H9 (cell line): Measurements from ENCODE around the gene PFN4. TPM values are rescaled to one million over a fixed set of nuclear protein-coding genes. Genes with fewer than 3 reads are reported as not detected.

Source experiments
- DNase-seq: peaks from one replicate; pipeline ENCODE4 v3.0.0-alpha.2; 2017
- H2AFZ ChIP-seq: one replicate; pipeline ENCODE4 v1.6.1; 2013; ENCODE audit warnings: mild to moderate bottlenecking, low read length, control low read depth, moderate library complexity
- H2AK5ac ChIP-seq: 2 replicates; pipeline ENCODE4 v1.6.1; 2013; ENCODE audit warnings: low read length, control low read depth, mixed read lengths; ENCODE audit not compliant: insufficient read length
- H2BK120ac ChIP-seq: one replicate; pipeline ENCODE4 v1.6.1; 2013; ENCODE audit warnings: low read depth, mild to moderate bottlenecking, low read length, control low read depth, inconsistent platforms; ENCODE audit not compliant: poor library complexity, severe bottlenecking
- H2BK12ac ChIP-seq: 2 replicates; pipeline ENCODE4 v1.6.1; 2013; ENCODE audit warnings: low read length, control low read depth, mixed read lengths, low read depth; ENCODE audit not compliant: insufficient read length
- H2BK15ac ChIP-seq: 2 replicates; pipeline ENCODE4 v1.6.1; 2013; ENCODE audit warnings: low read depth, low read length, control low read depth
- H2BK20ac ChIP-seq: one replicate; pipeline ENCODE4 v1.6.1; 2013; ENCODE audit warnings: low read depth, mild to moderate bottlenecking, low read length, control low read depth, inconsistent platforms; ENCODE audit not compliant: poor library complexity, severe bottlenecking
- H2BK5ac ChIP-seq: 2 replicates; pipeline ENCODE4 v1.6.1; 2013; ENCODE audit warnings: low read length, control low read depth, mixed read lengths; ENCODE audit not compliant: insufficient read length
- H3K14ac ChIP-seq: 2 replicates; pipeline ENCODE4 v1.6.1; 2013; ENCODE audit warnings: low read length, control low read depth; ENCODE audit not compliant: insufficient read depth
- H3K18ac ChIP-seq: 2 replicates; pipeline ENCODE4 v1.6.1; 2013; ENCODE audit warnings: low read depth, mild to moderate bottlenecking, mixed read lengths, low read length, control low read depth; ENCODE audit not compliant: insufficient read length
- H3K23ac ChIP-seq: 2 replicates; pipeline ENCODE4 v1.6.1; 2013; ENCODE audit warnings: low read length, control low read depth, mixed read lengths, low read depth; ENCODE audit not compliant: insufficient read length
- H3K23me2 ChIP-seq: 2 replicates; pipeline ENCODE4 v1.6.1; 2013; ENCODE audit warnings: low read depth, mild to moderate bottlenecking, mixed read lengths, low read length, control low read depth; ENCODE audit not compliant: insufficient read length, poor library complexity, severe bottlenecking
- H3K27ac ChIP-seq: 2 replicates; pipeline ENCODE4 v1.5.1; 2013; ENCODE audit warnings: low read length, control low read depth, mixed read lengths, low read depth; ENCODE audit not compliant: insufficient read length
- H3K27me3 ChIP-seq: 2 replicates; pipeline ENCODE4 v1.6.1; 2013; ENCODE audit warnings: low read length, control low read depth, inconsistent platforms; ENCODE audit not compliant: insufficient read depth
- H3K4ac ChIP-seq: 2 replicates; pipeline ENCODE4 v1.6.1; 2013; ENCODE audit warnings: low read depth, mild to moderate bottlenecking, control low read depth, inconsistent platforms, low read length, moderate library complexity
- H3K4me1 ChIP-seq: 2 replicates; pipeline ENCODE4 v1.6.1; 2013; ENCODE audit warnings: low read length, control low read depth, inconsistent platforms; ENCODE audit not compliant: insufficient read depth
- H3K4me2 ChIP-seq: 2 replicates; pipeline ENCODE4 v1.6.1; 2013; ENCODE audit warnings: low read length, control low read depth, mixed read lengths; ENCODE audit not compliant: insufficient read length, insufficient read depth
- H3K56ac ChIP-seq: 2 replicates; pipeline ENCODE4 v1.6.1; 2013; ENCODE audit warnings: low read depth, mild to moderate bottlenecking, mixed read lengths, low read length, control low read depth; ENCODE audit not compliant: insufficient read length
- H3K79me1 ChIP-seq: 2 replicates; pipeline ENCODE4 v1.6.1; 2013; ENCODE audit warnings: low read depth, mild to moderate bottlenecking, moderate library complexity, low read length, control low read depth, inconsistent platforms; ENCODE audit not compliant: insufficient read depth, poor library complexity, severe bottlenecking
- H3K79me2 ChIP-seq: 2 replicates; pipeline ENCODE4 v1.6.1; 2013; ENCODE audit warnings: low read length, control low read depth, inconsistent platforms; ENCODE audit not compliant: insufficient read depth
- H3K9ac ChIP-seq: 2 replicates; pipeline ENCODE4 v1.6.1; 2013; ENCODE audit warnings: low read length, control low read depth, mixed read lengths; ENCODE audit not compliant: insufficient read length; ENCODE audit errors: extremely low read depth
- H3K9me3 ChIP-seq: one replicate; pipeline ENCODE4 v1.6.1; 2013; ENCODE audit warnings: low read depth, low read length, inconsistent platforms; ENCODE audit not compliant: control insufficient read depth
- H3T11ph ChIP-seq: one replicate; pipeline ENCODE4 v1.6.1; 2013; ENCODE audit warnings: mild to moderate bottlenecking, low read length, control low read depth, inconsistent platforms
- H4K20me1 ChIP-seq: one replicate; pipeline ENCODE4 v1.6.1; 2013; ENCODE audit not compliant: control insufficient read depth, insufficient read length, insufficient read depth
- H4K5ac ChIP-seq: 2 replicates; pipeline ENCODE4 v1.6.1; 2013; ENCODE audit warnings: low read depth, mild to moderate bottlenecking, mixed read lengths, low read length, control low read depth; ENCODE audit not compliant: insufficient read length
- H4K8ac ChIP-seq: replicated peaks from 2 replicates; pipeline ENCODE4 v1.6.1; 2013; ENCODE audit warnings: low read length, control low read depth, mixed read lengths, low read depth; ENCODE audit not compliant: insufficient read length
- H4K91ac ChIP-seq: 2 replicates; pipeline ENCODE4 v1.6.1; 2013; ENCODE audit warnings: low read depth, mild to moderate bottlenecking, moderate library complexity, mixed read lengths, low read length, control low read depth; ENCODE audit not compliant: insufficient read length
- H3K27ac Mint-ChIP-seq, 3 experiments: 2 replicates in 2 of 3; 3 replicates in 1 of 3; pipeline ENCODE4 v1.8.0; 2020 to 2021; ENCODE audit warnings: mixed read lengths in 3 of 3, mild to moderate bottlenecking in 1 of 3, moderate library complexity in 1 of 3
- H3K27me3 Mint-ChIP-seq: 2 replicates; pipeline ENCODE4 v1.8.0; 2021; ENCODE audit warnings: low read depth, mild to moderate bottlenecking, moderate library complexity, mixed read lengths
- H3K36me3 Mint-ChIP-seq, 3 experiments: 2 replicates in 2 of 3; 3 replicates in 1 of 3; pipeline ENCODE4 v1.8.0; 2020 to 2021; ENCODE audit warnings: low read depth in 3 of 3, mixed read lengths in 3 of 3; ENCODE audit not compliant: insufficient read depth in 1 of 3
- H3K4me1 Mint-ChIP-seq, 2 experiments: 2 replicates each; pipeline ENCODE4 v1.8.0; 2020; ENCODE audit warnings: mixed read lengths in 2 of 2
- H3K4me3 Mint-ChIP-seq, 2 experiments: 2 replicates in 1 of 2; 3 replicates in 1 of 2; pipeline ENCODE4 v1.8.0; 2020 to 2021; ENCODE audit warnings: mild to moderate bottlenecking in 2 of 2, mixed read lengths in 2 of 2, moderate library complexity in 1 of 2
- H3K9me3 Mint-ChIP-seq, 2 experiments: 2 replicates in 1 of 2; 3 replicates in 1 of 2; pipeline ENCODE4 v1.8.0; 2020; ENCODE audit warnings: mild to moderate bottlenecking in 2 of 2, mixed read lengths in 2 of 2, moderate library complexity in 1 of 2
- WGBS: extraction: QIAGEN DNeasy Blood & Tissue Kit; methylation state at CpG from one replicate; pipeline ENCODE4 v1.1.7; 2013; ENCODE audit warnings: missing lambda C conversion rate, low lambda C conversion rate, mixed read lengths; ENCODE audit not compliant: insufficient read length; ENCODE audit errors: extremely low coverage; 5-methylcytosine and 5-hydroxymethylcytosine counted together
- total RNA-seq: library from RNA; stranded (reverse); gene quantifications from 2 replicates; pipeline ENCODE4 v1.2.1, GENCODE V29; 2021
- TF ChIP-seq, protein P1 (sequence below): fragments of 200-600 bp; sonication (generic); conservative IDR thresholded peaks from 3 replicates; pipeline ENCODE4 v1.8.0; 2021; ENCODE audit warnings: antibody characterized with exemption, mild to moderate bottlenecking

The PFN4 gene
- total RNA-seq, 1 experiment from 2014 or later = not detected

GRCh38 chr2:24163601-24164000 is 40.5 kb upstream of the PFN4 start:
- H3K79me1 ChIP-seq = no peaks in the 10 kb centered on the region
- no peak overlapping the region for H2BK5ac ChIP-seq
- H4K20me1 ChIP-seq = no peaks in the 10 kb centered on the region
- no peak overlapping the region for H2AK5ac ChIP-seq
- H2BK12ac ChIP-seq = no peak overlapping the region
- H3K4me2 ChIP-seq = no peak overlapping the region
- WGBS = no CpG with 5 or more reads among the region's 2 CpGs
- no peak overlapping the region for H3T11ph ChIP-seq
- H3K27me3 Mint-ChIP-seq = no peaks in the 10 kb centered on the region; the same call in 1 of the 2 replicates
- H3K4me1 ChIP-seq = no peaks in the 10 kb centered on the region
- no peak overlapping the region for H3K23ac ChIP-seq
- H3K4ac ChIP-seq = no peak overlapping the region
- H4K8ac ChIP-seq = no peak overlapping the region
- no peak overlapping the region for H2AFZ ChIP-seq
- peaks cover 8 to 14% of the 10 kb centered on the region in 2 experiments; a peak in 4 of 5 replicates for H3K9me3 Mint-ChIP-seq
- H3K4me1 Mint-ChIP-seq = peaks cover 7 to 12% of the 10 kb centered on the region in 2 experiments
- H3K18ac ChIP-seq = no peak overlapping the region
- H2BK120ac ChIP-seq = no peak overlapping the region
- TF ChIP-seq, protein P1, sequence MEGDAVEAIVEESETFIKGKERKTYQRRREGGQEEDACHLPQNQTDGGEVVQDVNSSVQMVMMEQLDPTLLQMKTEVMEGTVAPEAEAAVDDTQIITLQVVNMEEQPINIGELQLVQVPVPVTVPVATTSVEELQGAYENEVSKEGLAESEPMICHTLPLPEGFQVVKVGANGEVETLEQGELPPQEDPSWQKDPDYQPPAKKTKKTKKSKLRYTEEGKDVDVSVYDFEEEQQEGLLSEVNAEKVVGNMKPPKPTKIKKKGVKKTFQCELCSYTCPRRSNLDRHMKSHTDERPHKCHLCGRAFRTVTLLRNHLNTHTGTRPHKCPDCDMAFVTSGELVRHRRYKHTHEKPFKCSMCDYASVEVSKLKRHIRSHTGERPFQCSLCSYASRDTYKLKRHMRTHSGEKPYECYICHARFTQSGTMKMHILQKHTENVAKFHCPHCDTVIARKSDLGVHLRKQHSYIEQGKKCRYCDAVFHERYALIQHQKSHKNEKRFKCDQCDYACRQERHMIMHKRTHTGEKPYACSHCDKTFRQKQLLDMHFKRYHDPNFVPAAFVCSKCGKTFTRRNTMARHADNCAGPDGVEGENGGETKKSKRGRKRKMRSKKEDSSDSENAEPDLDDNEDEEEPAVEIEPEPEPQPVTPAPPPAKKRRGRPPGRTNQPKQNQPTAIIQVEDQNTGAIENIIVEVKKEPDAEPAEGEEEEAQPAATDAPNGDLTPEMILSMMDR = no peak
- H2BK20ac ChIP-seq = no peak overlapping the region
- no peak overlapping the region for H4K91ac ChIP-seq
- H2BK15ac ChIP-seq = no peak overlapping the region
- H3K9ac ChIP-seq = no peak overlapping the region
- no peak overlapping the region for H3K14ac ChIP-seq
- H3K79me2 ChIP-seq = no peaks in the 10 kb centered on the region
- no peak overlapping the region for H4K5ac ChIP-seq
- H3K9me3 ChIP-seq = no peaks in the 10 kb centered on the region
- no peaks in the 10 kb centered on the region; the same call in 1 of the 2 replicates for H3K27me3 ChIP-seq
- no peak overlapping the region for H3K4me3 Mint-ChIP-seq
- H3K27ac Mint-ChIP-seq = no peak overlapping the region
- no peaks in the 10 kb centered on the region for H3K23me2 ChIP-seq
- DNase-seq = no peak
- no peak overlapping the region for H3K27ac ChIP-seq
- no peak overlapping the region for H3K56ac ChIP-seq
- peaks cover 0 to 5% (median 0%) of the 10 kb centered on the region in 3 experiments; a peak in 3 of 7 replicates for H3K36me3 Mint-ChIP-seq
